ENCODE measurements around the gene SYNRG. TPM values are rescaled to one million over a fixed set of nuclear protein-coding genes. Genes with fewer than 3 reads are reported as not detected.

Gene SYNRG
- total RNA-seq, 1 experiment from 2014 or later, result 9.7 TPM

DNA sequence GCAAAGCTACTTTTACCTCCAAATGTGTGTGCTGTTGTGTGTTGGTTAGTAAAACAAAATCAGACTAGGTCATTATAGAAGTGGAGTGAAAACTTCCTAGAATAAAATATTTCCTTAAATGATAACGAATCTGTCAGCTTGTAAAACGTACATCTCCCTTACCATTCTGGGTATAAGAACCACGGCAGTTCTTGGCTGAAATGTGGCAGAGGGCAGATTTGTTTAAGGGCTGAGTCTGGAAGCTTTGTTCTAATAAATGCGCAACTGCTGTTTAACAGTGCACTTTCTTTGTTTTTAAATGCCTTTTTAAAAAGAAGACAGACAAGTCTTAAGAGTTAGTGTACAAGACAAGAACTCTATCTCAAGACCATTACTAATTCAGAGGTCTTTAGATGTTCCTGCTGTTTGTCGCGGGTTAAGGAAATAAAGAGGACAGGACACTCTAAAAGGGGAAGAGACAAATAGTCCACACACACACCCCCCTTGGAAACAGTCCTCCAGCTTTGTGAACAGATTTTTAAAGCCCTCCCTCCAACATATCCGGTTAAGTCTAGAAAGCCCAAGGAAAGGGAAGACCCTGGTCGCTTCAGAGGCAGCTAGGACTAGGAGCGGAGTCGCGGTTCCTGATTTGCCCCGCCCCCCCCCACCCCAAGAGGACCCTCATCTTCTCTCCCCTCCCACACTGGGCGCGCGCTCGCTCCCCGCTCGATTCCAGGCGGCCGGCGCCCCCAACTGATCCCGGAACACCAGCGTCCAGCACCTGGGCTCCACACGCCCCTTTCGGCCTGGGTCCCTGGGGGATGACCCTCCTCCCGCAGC lies 658 bp downstream of the SYNRG start:
- H2AFZ ChIP-seq (ENCODE audit: low read length), result peak overlapping the region; percentile 77
- peaks cover 5% of the 10 kb centered on the region; the same call in 1 of the 2 replicates for H3K36me3 ChIP-seq (ENCODE audit: low read depth, low read length)
- H3K27ac ChIP-seq (ENCODE audit: low read length), result no peak overlapping the region; the same call in 1 of the 2 replicates
- no peaks in the 10 kb centered on the region for H3F3A ChIP-seq (ENCODE audit: low read length, unreplicated experiment)
- H3K4me2 ChIP-seq (ENCODE audit: low read length), result peak overlapping the region; percentile 99
- CTCF ChIA-PET, result no interaction called here
- intact Hi-C loops (cut with micrococcal nuclease), result no loop called here
- H3K27me3 ChIP-seq (ENCODE audit: low read length), result no peaks in the 10 kb centered on the region
- peak overlapping the region; percentile 90 for H3K4me3 ChIP-seq (ENCODE audit: low read length)
- DNase-seq (peak; percentile 2), ATAC-seq (peak; percentile 33)
- peak overlapping the region; percentile 85 for H3K9ac ChIP-seq (ENCODE audit: low read length)
- H3K4me1 ChIP-seq (ENCODE audit: insufficient read depth, low read length), result peaks cover 24% of the 10 kb centered on the region
- peaks cover 45% of the 10 kb centered on the region for H3K79me2 ChIP-seq (ENCODE audit: low read length)
- no peaks in the 10 kb centered on the region for H3K9me3 ChIP-seq (ENCODE audit: low read length)
- BruUV-seq (replicated peaks), result TSS peak; percentile 64
- H4K20me1 ChIP-seq (ENCODE audit: low read length), result no peaks in the 10 kb centered on the region; the same call in 1 of the 2 replicates
- TF ChIP-seq, protein P1, sequence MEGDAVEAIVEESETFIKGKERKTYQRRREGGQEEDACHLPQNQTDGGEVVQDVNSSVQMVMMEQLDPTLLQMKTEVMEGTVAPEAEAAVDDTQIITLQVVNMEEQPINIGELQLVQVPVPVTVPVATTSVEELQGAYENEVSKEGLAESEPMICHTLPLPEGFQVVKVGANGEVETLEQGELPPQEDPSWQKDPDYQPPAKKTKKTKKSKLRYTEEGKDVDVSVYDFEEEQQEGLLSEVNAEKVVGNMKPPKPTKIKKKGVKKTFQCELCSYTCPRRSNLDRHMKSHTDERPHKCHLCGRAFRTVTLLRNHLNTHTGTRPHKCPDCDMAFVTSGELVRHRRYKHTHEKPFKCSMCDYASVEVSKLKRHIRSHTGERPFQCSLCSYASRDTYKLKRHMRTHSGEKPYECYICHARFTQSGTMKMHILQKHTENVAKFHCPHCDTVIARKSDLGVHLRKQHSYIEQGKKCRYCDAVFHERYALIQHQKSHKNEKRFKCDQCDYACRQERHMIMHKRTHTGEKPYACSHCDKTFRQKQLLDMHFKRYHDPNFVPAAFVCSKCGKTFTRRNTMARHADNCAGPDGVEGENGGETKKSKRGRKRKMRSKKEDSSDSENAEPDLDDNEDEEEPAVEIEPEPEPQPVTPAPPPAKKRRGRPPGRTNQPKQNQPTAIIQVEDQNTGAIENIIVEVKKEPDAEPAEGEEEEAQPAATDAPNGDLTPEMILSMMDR (conservative IDR thresholded peaks at IDR 0.05; ENCODE audit: low read depth, low read length), result no peak
- TF ChIP-seq EZH2phosphoT487 (IDR thresholded peaks at IDR 0.05; ENCODE audit: borderline replicate concordance, low read length) (no peak), EZH2 (IDR thresholded peaks at IDR 0.05; ENCODE audit: low read length, unreplicated experiment) (no peak)
- POLR2A ChIA-PET (ENCODE audit: unreplicated experiment), result interaction anchor here (0.8 kb wide), 1 partner anchor 158 kb away, joined by 6 read pairs; no protein-coding TSS in a partner anchor
- H3K9me2 ChIP-seq (replicated peaks; ENCODE audit: low read length), result no peaks in the 10 kb centered on the region

DNA sequence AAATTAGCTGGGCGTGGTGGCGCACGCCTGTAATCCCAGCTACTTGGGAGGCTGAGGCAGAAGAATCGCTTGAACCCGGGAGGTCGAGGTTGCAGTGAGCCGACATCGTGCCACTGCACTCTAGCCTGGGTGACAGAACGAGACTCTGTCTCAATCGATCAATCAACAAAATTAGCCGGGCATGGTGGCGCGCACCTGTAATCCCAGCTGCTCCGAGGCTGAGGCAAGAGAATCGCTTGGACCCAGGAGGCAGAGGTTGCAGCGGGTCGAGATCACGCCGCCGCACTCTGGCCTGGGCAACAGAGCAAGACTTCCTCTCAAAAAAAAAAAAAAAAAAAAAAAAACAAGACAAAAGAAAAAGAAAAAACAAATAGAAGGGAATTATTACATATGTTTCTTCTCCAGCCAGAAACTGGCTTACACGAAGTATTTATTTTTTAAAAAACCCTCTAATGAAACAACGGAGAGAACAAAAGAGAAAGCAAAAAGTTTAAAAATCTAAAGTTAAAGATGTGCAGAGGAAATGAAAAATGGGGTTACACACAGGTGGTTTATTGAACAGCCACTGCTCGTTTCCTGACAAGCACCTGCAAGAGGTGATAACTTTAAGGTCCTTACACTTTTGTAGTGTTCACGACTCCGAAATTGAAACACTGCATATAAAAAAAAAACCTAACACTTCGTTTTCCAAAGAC lies 1.4 kb downstream of the SYNRG start:
- DNase-seq, result no peak
- no peaks in the 10 kb centered on the region; the same call in 1 of the 2 replicates for H4K20me1 ChIP-seq (ENCODE audit: low read length)
- no peaks in the 10 kb centered on the region for H3K9me2 ChIP-seq (replicated peaks; ENCODE audit: low read length)
- H3K27ac ChIP-seq (ENCODE audit: low read length), result no peak overlapping the region
- no peaks in the 10 kb centered on the region for H3K27me3 ChIP-seq (ENCODE audit: low read length)
- no TSS peak for BruUV-seq (replicated peaks)
- POLR2A ChIA-PET (ENCODE audit: unreplicated experiment), result no interaction called here
- peaks cover 49% of the 10 kb centered on the region for H3K79me2 ChIP-seq (ENCODE audit: low read length)
- H2AFZ ChIP-seq (ENCODE audit: low read length), result peak overlapping the region; percentile 77; the same call in 1 of the 2 replicates
- no peak for ATAC-seq
- peak overlapping the region; percentile 90 for H3K4me3 ChIP-seq (ENCODE audit: low read length)
- peak overlapping the region; percentile 85; the same call in 1 of the 2 replicates for H3K9ac ChIP-seq (ENCODE audit: low read length)
- peaks cover 24% of the 10 kb centered on the region for H3K4me1 ChIP-seq (ENCODE audit: insufficient read depth, low read length)
- no peaks in the 10 kb centered on the region for H3F3A ChIP-seq (ENCODE audit: low read length, unreplicated experiment)
- intact Hi-C loops (cut with micrococcal nuclease), result no loop called here
- peak overlapping the region; percentile 99 for H3K4me2 ChIP-seq (ENCODE audit: low read length)
- CTCF ChIA-PET, result no interaction called here
- no peaks in the 10 kb centered on the region for H3K9me3 ChIP-seq (ENCODE audit: low read length)
- no peak for TF ChIP-seq EZH2phosphoT487 (IDR thresholded peaks at IDR 0.05; ENCODE audit: borderline replicate concordance, low read length)
- H3K36me3 ChIP-seq (ENCODE audit: low read depth, low read length), result peaks cover under 1% of the 10 kb centered on the region; the same call in 1 of the 2 replicates

DNA sequence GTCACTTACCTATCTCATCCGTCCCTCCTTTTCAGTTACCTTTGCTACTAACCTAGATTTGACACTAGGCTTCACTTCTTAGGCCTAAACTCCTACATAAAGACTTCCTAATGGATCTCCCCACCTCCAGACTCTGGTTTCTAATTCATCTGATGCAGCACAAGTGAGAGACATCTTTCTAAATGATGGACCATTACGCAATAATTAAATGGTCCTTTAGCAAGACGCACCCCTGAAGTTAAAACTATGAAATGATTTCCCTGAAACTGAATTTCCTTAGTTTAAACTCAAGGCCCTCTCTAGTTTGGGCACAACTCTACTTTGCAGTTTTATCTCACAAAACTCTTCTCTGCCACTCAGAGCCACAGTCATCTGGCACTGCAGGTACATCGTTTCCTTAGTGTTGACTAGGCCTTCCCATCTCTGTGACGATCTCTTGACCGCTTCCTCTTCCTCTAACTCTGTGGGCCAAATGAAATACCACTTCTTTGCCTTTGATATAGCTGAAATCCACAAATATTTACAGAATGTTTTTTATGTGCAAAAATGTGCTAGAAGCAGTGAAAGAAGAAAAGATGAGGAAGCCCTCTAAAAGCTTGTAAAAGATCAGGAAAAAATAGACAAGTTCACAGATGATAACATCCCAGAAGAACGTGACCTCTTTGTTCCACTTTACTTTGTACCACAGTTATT lies 3.3 kb downstream of the SYNRG start:
- Histone ChIP-seq H3K9me2 (replicated peaks; ENCODE audit: low read length) (no peaks in the 10 kb centered on the region), H3F3A (ENCODE audit: low read length, unreplicated experiment) (no peaks in the 10 kb centered on the region), H3K79me2 (ENCODE audit: low read length) (peaks cover 49% of the 10 kb centered on the region), H3K4me2 (ENCODE audit: low read length) (no peak overlapping the region), H3K4me1 (ENCODE audit: insufficient read depth, low read length) (peaks cover 24% of the 10 kb centered on the region), H3K27me3 (ENCODE audit: low read length) (no peaks in the 10 kb centered on the region), H3K9me3 (ENCODE audit: low read length) (no peaks in the 10 kb centered on the region), H3K36me3 (ENCODE audit: low read depth, low read length) (no peaks in the 10 kb centered on the region), H3K4me3 (ENCODE audit: low read length) (no peak overlapping the region), H3K27ac (ENCODE audit: low read length) (no peak overlapping the region), H3K9ac (ENCODE audit: low read length) (no peak overlapping the region), H2AFZ (ENCODE audit: low read length) (no peak overlapping the region), H4K20me1 (ENCODE audit: low read length) (no peaks in the 10 kb centered on the region; the same call in 1 of the 2 replicates)
- intact Hi-C loops (cut with micrococcal nuclease), result no loop called here
- TF ChIP-seq, protein P1 (conservative IDR thresholded peaks at IDR 0.05; ENCODE audit: low read depth, low read length), result no peak
- TF ChIP-seq EZH2 (IDR thresholded peaks at IDR 0.05; ENCODE audit: low read length, unreplicated experiment) (no peak), EZH2phosphoT487 (IDR thresholded peaks at IDR 0.05; ENCODE audit: borderline replicate concordance, low read length) (no peak)
- BruUV-seq (replicated peaks), result no TSS peak
- ATAC-seq (no peak), DNase-seq (no peak)
- ChIA-PET POLR2A (ENCODE audit: unreplicated experiment) (no interaction called here), CTCF (no interaction called here)
